Subcutaneous adipose tissue (tissue), 4 donors: ENCODE data around the gene PLK5. TPM values are rescaled to one million over a fixed set of nuclear protein-coding genes. Genes with fewer than 3 reads are reported as not detected.

Experiments used
- CTCF ChIP-seq: fragments of 450-650 bp; IDR thresholded peaks from one replicate; pipeline ENCODE4 v1.5.1; 2016; ENCODE audit warnings: low read depth, mild to moderate bottlenecking, control low read depth, antibody characterized with exemption, moderate library complexity
- total RNA-seq, 4 donors: library from RNA; depleted of rRNA; stranded (reverse); fragments of >200 nt; gene quantifications; one replicate each; pipeline ENCODE4 v1.1.0, GENCODE V29; 2016

PLK5 gene
- total RNA-seq, 4 donors from 2014 or later: not detected

GRCh38 chr19:1572795-1573194 is 48.9 kb downstream of the PLK5 start:
- no peak for TF ChIP-seq CTCF

- TF ChIP-seq CTCF: no peak
Measured at GRCh38 chr19:1574354-1575136, 50.7 kb downstream of the PLK5 start.

GRCh38 chr19:1575323-1576241 is 51.7 kb downstream of the PLK5 start:
- TF ChIP-seq CTCF: no peak

GRCh38 chr19:1576242-1577089 is 52.6 kb downstream of the PLK5 start:
- no peak for TF ChIP-seq CTCF

GRCh38 chr19:1577090-1577928 is 53.4 kb downstream of the PLK5 start:
- no peak for TF ChIP-seq CTCF

GRCh38 chr19:1577929-1578618 is 54.2 kb downstream of the PLK5 start:
- TF ChIP-seq CTCF: no peak
